Breast epithelium (tissue), 3 donors: ENCODE results near the gene GSTM3.
"Not testable (repeated sequence)": the region's sequence is repeated elsewhere in the genome, so short reads cannot be mapped to it uniquely, and the experiment has no call there.

Source experiments
- POLR2A ChIP-seq: fragments of 450-650 bp; IDR thresholded peaks from one replicate; pipeline ENCODE4 v1.6.1; 2016; ENCODE audit warnings: antibody characterized with exemption, mild to moderate bottlenecking, moderate library complexity
- POLR2AphosphoS5 ChIP-seq, 3 donors: sonication (generic); formaldehyde crosslinking; IDR thresholded peaks; one replicate each; pipeline ENCODE4 v1.6.1; 2017; ENCODE audit warnings: antibody characterized with exemption in 3 of 3
- TF ChIP-seq, protein P1 (sequence below), 3 donors: fragments of 450-650 bp; IDR thresholded peaks; one replicate each; pipeline ENCODE4 v1.5.1; 2016 to 2017; ENCODE audit warnings: antibody characterized with exemption in 3 of 3, mild to moderate bottlenecking in 3 of 3, moderate library complexity in 3 of 3

DNA sequence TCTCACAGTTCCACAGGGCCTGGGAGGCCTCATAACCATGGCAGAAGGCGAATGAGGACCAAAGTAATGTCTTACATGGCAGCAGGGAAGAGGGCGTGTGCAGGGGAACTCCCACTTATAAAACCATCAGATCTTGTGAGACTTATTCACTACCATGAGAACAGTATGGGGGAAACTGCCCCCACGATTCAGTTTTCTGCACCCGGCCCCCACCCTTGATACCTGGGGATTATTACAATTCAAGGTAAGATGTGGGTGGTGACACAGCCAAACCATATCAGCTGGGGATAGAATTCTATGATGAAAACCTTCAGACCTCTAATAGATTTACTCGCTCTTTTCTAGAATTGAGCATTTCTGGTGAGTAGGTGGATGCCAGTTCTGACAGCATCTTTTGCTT is 46.4 kb downstream of the GSTM3 start:
- TF ChIP-seq, protein P1, sequence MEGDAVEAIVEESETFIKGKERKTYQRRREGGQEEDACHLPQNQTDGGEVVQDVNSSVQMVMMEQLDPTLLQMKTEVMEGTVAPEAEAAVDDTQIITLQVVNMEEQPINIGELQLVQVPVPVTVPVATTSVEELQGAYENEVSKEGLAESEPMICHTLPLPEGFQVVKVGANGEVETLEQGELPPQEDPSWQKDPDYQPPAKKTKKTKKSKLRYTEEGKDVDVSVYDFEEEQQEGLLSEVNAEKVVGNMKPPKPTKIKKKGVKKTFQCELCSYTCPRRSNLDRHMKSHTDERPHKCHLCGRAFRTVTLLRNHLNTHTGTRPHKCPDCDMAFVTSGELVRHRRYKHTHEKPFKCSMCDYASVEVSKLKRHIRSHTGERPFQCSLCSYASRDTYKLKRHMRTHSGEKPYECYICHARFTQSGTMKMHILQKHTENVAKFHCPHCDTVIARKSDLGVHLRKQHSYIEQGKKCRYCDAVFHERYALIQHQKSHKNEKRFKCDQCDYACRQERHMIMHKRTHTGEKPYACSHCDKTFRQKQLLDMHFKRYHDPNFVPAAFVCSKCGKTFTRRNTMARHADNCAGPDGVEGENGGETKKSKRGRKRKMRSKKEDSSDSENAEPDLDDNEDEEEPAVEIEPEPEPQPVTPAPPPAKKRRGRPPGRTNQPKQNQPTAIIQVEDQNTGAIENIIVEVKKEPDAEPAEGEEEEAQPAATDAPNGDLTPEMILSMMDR (IDR thresholded peaks at IDR 0.05) = not testable (repeated sequence)
- not testable (repeated sequence) for TF ChIP-seq POLR2A; POLR2AphosphoS5 (IDR thresholded peaks at IDR 0.05)
